NT2/D1 (cell line): ENCODE results near the gene LARP4B.

Experiments
- DNase-seq: peaks from one replicate; pipeline ENCODE4 v3.0.0-alpha.2; 2011; ENCODE audit warnings: low read depth, low spot score
- H3K27me3 ChIP-seq: 2 replicates; pipeline ENCODE4 v1.6.0; 2011; ENCODE audit warnings: mild to moderate bottlenecking; ENCODE audit not compliant: insufficient read length, insufficient read depth
- H3K36me3 ChIP-seq: 2 replicates; pipeline ENCODE4 v1.6.1; 2011; ENCODE audit warnings: mild to moderate bottlenecking, low read length, mixed read lengths; ENCODE audit not compliant: insufficient read depth, insufficient read length
- H3K4me1 ChIP-seq: 2 replicates; pipeline ENCODE4 v1.5.1; 2011; ENCODE audit not compliant: insufficient read depth, insufficient read length
- H3K4me3 ChIP-seq: 2 replicates; pipeline ENCODE4 v1.5.1; 2011; ENCODE audit warnings: low read depth; ENCODE audit not compliant: insufficient read length
- H3K9ac ChIP-seq: 2 replicates; pipeline ENCODE4 v1.6.0; 2011; ENCODE audit warnings: low read depth; ENCODE audit not compliant: insufficient read length
- H3K9me3 ChIP-seq: 2 replicates; pipeline ENCODE4 v1.5.1; 2011; ENCODE audit warnings: mild to moderate bottlenecking, low read length; ENCODE audit not compliant: insufficient read depth
- SUZ12 ChIP-seq: IDR thresholded peaks from 2 replicates; pipeline ENCODE4 v1.6.1; 2011; ENCODE audit not compliant: insufficient read length, insufficient read depth; ENCODE audit errors: extremely low read depth
- YY1 ChIP-seq: IDR thresholded peaks from 2 replicates; pipeline ENCODE4 v1.6.1; 2011; ENCODE audit not compliant: insufficient read length, insufficient read depth
- ZNF274 ChIP-seq: IDR thresholded peaks from 2 replicates; pipeline ENCODE4 v1.6.1; 2011; ENCODE audit warnings: mild to moderate bottlenecking, low read depth, low read length

Gene LARP4B

DNA sequence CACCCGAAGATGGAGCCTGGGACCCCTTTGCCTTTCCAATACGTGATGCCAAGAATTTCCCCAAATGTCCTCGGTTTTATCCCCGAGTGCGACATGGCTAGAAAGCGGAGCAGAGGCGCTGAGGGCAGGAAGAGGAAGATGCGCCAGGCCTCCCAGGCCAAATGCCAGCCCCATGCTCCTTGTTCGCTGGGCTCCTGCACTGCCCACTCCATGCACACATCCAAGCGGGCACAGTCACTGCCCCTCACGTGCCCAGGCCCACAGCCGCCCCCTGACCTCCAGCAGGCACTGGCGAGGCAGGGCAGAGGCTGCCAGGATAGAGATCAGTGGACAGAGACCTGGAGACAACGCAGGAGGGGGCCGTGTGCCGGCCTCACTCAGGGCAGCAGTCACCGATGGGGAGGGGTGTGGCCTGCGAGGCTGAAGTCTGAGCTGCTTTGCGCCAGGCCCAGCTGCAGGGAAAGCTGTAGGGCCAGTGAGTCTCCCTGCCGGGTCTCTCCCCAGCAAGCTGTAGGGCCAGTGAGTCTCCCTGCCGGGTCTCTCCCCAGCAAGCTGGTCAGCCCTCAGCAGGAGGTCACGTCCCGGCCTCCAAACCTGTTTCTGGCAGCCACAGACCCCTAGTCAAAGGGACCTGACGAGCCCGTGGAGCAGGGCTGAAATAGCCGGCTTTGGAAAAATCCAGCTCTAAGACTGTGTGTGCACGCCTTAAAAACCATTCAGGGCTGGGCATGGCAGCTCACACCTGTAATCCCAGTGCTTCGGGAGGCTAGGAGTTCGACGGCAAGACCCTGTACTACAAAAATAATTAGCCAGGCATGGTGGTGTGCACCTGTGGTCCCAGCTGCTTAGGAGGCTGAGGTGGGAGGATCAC is 141.4 kb downstream of the LARP4B start:
- DNase-seq: no peak
- H3K9ac ChIP-seq: no peak overlapping the region
- peaks cover 3% of the 10 kb centered on the region for H3K36me3 ChIP-seq
- TF ChIP-seq ZNF274: no peak
- peaks cover 9% of the 10 kb centered on the region for H3K27me3 ChIP-seq
- no peak overlapping the region for H3K4me3 ChIP-seq
- no peaks in the 10 kb centered on the region for H3K9me3 ChIP-seq
- peaks cover 4% of the 10 kb centered on the region for H3K4me1 ChIP-seq

DNA sequence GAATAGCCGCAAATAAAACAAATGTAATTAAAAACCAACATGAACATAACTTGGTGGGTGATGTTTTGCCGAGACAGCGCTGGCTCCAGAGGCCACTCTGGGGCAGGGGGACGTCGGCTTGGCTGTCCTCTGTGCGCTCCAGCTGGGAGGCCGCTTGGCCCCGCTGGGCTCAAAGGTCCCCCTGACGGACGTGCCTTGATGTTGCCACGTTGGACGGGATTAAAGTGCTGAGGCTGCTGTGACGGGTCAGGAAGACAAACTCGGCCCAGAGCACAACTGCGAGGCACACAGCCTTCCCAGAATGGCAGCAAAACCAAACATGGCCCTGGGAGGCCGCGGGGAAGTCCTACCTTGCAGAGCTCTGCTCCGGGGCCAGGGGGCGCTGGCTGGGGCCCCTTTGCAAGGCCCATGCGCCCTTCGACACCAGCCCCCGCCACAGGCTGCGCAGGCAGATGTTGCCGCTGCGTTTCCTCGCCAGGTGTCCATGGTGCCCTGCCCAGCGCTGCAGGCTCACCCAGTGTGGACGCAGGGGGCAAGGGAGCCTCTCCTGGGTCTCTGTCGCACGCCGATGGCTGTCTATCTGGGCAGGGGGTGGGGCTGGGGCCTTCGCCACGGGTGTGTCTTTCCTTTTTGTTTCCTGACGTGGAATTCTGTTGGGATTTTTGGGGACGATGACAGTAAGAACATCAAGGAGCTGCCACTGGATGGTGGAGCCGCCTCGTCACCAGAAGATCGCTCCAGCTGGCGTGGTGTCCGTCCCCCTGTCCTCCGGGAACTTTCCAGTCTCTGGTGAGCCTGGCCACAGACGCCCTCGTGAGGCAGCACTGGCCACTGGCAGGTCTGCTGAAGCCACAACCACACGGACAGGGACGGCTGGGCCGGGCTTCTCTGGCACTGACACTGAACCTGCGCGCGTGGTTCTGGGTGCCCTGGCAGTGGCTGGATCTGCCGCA is 142.4 kb downstream of the LARP4B start:
- TF ChIP-seq SUZ12 (no peak), YY1 (no peak), ZNF274 (no peak)
- Histone ChIP-seq H3K27me3 (peaks cover 15% of the 10 kb centered on the region), H3K4me3 (no peak overlapping the region), H3K4me1 (peaks cover 4% of the 10 kb centered on the region), H3K9me3 (no peaks in the 10 kb centered on the region), H3K9ac (no peak overlapping the region), H3K36me3 (peaks cover 3% of the 10 kb centered on the region)
- no peak for DNase-seq

DNA sequence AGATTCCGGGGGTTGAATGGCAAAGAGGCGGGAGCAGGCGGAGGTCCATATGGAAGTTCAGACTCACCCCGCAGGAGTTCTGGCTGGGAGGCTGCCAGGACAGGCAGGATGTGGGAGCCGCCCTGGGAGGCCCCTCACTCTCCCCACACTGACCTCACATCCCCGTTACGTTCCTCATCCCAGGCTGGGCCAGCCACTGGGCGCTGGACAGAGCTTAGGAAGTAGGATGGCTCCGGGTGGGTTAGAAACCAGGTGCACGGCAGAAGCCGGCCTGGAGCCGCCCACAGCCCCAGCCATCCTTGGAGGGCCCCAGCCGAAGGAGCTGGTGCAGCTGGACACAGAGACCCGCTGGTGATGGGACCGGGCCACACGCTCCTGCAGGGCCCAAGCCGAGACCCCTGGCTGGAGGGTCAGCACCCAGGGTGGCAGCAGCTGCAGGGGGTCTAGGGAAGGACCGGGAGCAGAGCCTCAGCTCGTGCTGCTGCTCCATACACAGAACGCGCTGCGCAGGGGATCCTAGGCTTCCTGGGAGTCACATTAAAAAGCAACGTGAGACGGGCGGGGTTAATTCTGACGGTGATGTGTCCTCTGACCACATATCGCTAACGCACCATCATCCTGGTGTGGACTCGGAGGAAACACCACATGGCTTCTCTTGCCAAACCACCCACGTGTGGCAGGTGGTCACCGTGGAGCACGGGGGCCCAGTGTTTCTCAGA is 143.4 kb downstream of the LARP4B start:
- H3K9me3 ChIP-seq: no peaks in the 10 kb centered on the region
- no peak for DNase-seq

GRCh38 chr10:786633-787474 is 144.7 kb downstream of the LARP4B start:
- Histone ChIP-seq H3K27me3 (peaks cover 19% of the 10 kb centered on the region), H3K9ac (no peak overlapping the region)
- no peak for TF ChIP-seq ZNF274
- no peak for TF ChIP-seq SUZ12
- no peak for TF ChIP-seq YY1

More for the DNA sequence above, 143.4 kb downstream of the LARP4B start:
- Histone ChIP-seq H3K36me3 (peaks cover 3% of the 10 kb centered on the region), H3K4me3 (no peak overlapping the region), H3K9ac (no peak overlapping the region), H3K27me3 (peaks cover 19% of the 10 kb centered on the region), H3K4me1 (peaks cover 4% of the 10 kb centered on the region)
- TF ChIP-seq SUZ12 (no peak), YY1 (no peak), ZNF274 (no peak)

GRCh38 chr10:785861-786214 is 145.7 kb downstream of the LARP4B start:
- H3K36me3 ChIP-seq: no peaks in the 10 kb centered on the region
- H3K9ac ChIP-seq: no peak overlapping the region
- no peak for DNase-seq
- TF ChIP-seq YY1 (no peak), ZNF274 (no peak), SUZ12 (no peak)
- peaks cover 19% of the 10 kb centered on the region for H3K27me3 ChIP-seq
- H3K4me3 ChIP-seq: no peak overlapping the region
- peaks cover 6% of the 10 kb centered on the region for H3K4me1 ChIP-seq
- no peaks in the 10 kb centered on the region for H3K9me3 ChIP-seq

More at GRCh38 chr10:786633-787474, 144.7 kb downstream of the LARP4B start:
- Histone ChIP-seq H3K9me3 (no peaks in the 10 kb centered on the region), H3K4me1 (peaks cover 6% of the 10 kb centered on the region), H3K36me3 (no peaks in the 10 kb centered on the region), H3K4me3 (no peak overlapping the region)
- DNase-seq: no peak

- Histone ChIP-seq H3K27me3 (peaks cover 19% of the 10 kb centered on the region), H3K36me3 (no peaks in the 10 kb centered on the region), H3K9ac (peak overlapping the region; percentile 42), H3K4me1 (peaks cover 6% of the 10 kb centered on the region), H3K4me3 (peak overlapping the region; percentile 11), H3K9me3 (no peaks in the 10 kb centered on the region)
- DNase-seq: no peak
- TF ChIP-seq SUZ12 (no peak), YY1 (no peak), ZNF274 (no peak)
Measured at GRCh38 chr10:785089-785860, 146.2 kb downstream of the LARP4B start.
